GM19238 (cell line): Measurements from ENCODE around the gene XXYLT1.

Source experiments
- DNase-seq: peaks from one replicate; pipeline ENCODE4 v3.0.0; 2011; ENCODE audit warnings: low spot score; ENCODE audit not compliant: insufficient read length

Gene XXYLT1

GRCh38 chr3:195209083-195209846 lies 61.7 kb downstream of the XXYLT1 start:
- DNase-seq, result no peak

- no peak for DNase-seq
Measured at GRCh38 chr3:195208631-195209030, 62.3 kb downstream of the XXYLT1 start.

GRCh38 chr3:195208183-195208582 lies 62.8 kb downstream of the XXYLT1 start:
- no peak for DNase-seq

GRCh38 chr3:195207731-195208130 lies 63.2 kb downstream of the XXYLT1 start:
- DNase-seq, result no peak

- no peak for DNase-seq
Measured at GRCh38 chr3:195207056-195207455, 63.9 kb downstream of the XXYLT1 start.

GRCh38 chr3:195204360-195205163 lies 66.4 kb downstream of the XXYLT1 start:
- DNase-seq, result no peak

GRCh38 chr3:195203606-195204005 lies 67.4 kb downstream of the XXYLT1 start:
- no peak for DNase-seq

- DNase-seq, result no peak
Measured at GRCh38 chr3:195201295-195201694, 69.7 kb downstream of the XXYLT1 start.

- no peak for DNase-seq
Measured at GRCh38 chr3:195200010-195200822, 70.7 kb downstream of the XXYLT1 start.

GRCh38 chr3:195198426-195199346 lies 72.3 kb downstream of the XXYLT1 start:
- no peak for DNase-seq

- no peak for DNase-seq
Measured at GRCh38 chr3:195197765-195198425, 73.1 kb downstream of the XXYLT1 start.

GRCh38 chr3:195196266-195196665 lies 74.7 kb downstream of the XXYLT1 start:
- no peak for DNase-seq

- DNase-seq, result no peak
Measured at GRCh38 chr3:195195321-195196209, 75.4 kb downstream of the XXYLT1 start.

- no peak for DNase-seq
Measured at GRCh38 chr3:195194559-195195206, 76.3 kb downstream of the XXYLT1 start.

GRCh38 chr3:195191580-195191979 lies 79.4 kb downstream of the XXYLT1 start:
- no peak for DNase-seq

- DNase-seq, result no peak
Measured at GRCh38 chr3:195189821-195190220, 81.1 kb downstream of the XXYLT1 start.

- DNase-seq, result no peak
Measured at GRCh38 chr3:195188426-195188927, 82.5 kb downstream of the XXYLT1 start.

- DNase-seq, result no peak
Measured at GRCh38 chr3:195187609-195188425, 83.1 kb downstream of the XXYLT1 start.
